ENCODE data around the gene UNC5B. TPM values are rescaled to one million over a fixed set of nuclear protein-coding genes. Genes with fewer than 3 reads are reported as not detected.

Gene UNC5B
- polyA plus RNA-seq, 3 donors from 2014 or later = 0.06 to 0.34 TPM; not detected in 1

GRCh38 chr10:71253981-71254818 is 41.8 kb downstream of the UNC5B start:
- H3K27me3 Mint-ChIP-seq (ENCODE audit: low read depth in 3 of 3) = peaks cover 0 to 3% (median 3%) of the 10 kb centered on the region in 3 donors
- no peaks in the 10 kb centered on the region for H3K4me1 Mint-ChIP-seq
- H3K36me3 Mint-ChIP-seq = no peaks in the 10 kb centered on the region
- H3K27ac Mint-ChIP-seq = no peak overlapping the region
- H3K4me3 Mint-ChIP-seq = no peak overlapping the region
- H3K9me3 Mint-ChIP-seq = no peaks in the 10 kb centered on the region
- no peak for DNase-seq

DNA sequence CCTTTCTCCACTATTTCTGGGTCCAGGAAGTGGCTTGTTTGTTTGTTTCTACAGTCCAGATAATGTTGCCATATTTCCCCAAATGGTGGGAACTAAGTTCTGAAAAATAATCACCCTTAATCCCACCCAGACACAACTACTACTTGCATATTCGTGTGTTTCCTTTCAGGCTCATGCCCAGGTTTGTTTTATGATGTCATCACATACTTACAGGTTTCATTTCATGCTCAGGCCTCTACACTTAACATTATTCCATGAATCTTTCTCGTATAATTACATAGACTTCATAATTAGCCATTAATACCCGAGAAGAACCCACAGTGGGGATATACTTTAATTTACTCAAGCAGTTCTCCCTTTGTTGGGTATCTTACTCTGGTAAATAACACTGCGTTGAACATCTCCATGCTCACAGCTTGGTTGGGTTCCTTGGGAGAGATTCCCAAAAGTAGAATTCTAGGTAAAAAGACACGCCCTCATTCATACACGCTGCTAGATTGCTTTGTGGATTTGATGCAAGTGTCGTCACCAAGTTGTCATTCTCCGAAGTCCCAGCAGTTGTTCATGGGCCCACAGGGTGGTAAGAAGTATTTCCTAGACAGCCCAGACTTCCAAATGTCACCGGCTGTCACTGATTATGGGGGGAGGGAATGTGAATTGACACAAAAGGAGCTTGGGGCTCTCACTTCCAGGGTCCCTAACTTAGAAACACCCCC is 42.6 kb downstream of the UNC5B start:
- Mint-ChIP-seq H3K9me3 (no peaks in the 10 kb centered on the region), H3K36me3 (no peaks in the 10 kb centered on the region), H3K27me3 (ENCODE audit: low read depth in 3 of 3) (peaks cover 0 to 6% (median 3%) of the 10 kb centered on the region in 3 donors), H3K4me1 (no peaks in the 10 kb centered on the region), H3K27ac (no peak overlapping the region), H3K4me3 (no peak overlapping the region)
- no peak for DNase-seq

DNA sequence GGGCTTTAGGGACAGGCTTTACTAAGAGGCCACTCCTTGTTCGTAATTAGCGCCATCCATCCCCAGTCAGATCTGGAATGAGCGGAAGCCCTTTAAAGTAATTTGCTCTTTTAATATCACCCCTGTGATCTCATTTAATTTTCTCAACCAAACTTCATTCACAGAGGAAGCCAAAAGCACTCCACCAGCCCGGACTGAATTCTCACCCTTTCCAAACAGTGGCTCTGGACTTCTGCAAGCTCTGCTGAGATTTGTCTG is 43.1 kb downstream of the UNC5B start:
- no peak overlapping the region for H3K4me3 Mint-ChIP-seq
- H3K9me3 Mint-ChIP-seq = no peaks in the 10 kb centered on the region
- DNase-seq = no peak
- H3K27ac Mint-ChIP-seq = no peak overlapping the region
- no peaks in the 10 kb centered on the region for H3K36me3 Mint-ChIP-seq
- peaks cover 0 to 6% (median 2%) of the 10 kb centered on the region in 3 donors for H3K27me3 Mint-ChIP-seq (ENCODE audit: low read depth in 3 of 3)
- no peaks in the 10 kb centered on the region for H3K4me1 Mint-ChIP-seq

GRCh38 chr10:71255808-71256660 is 43.7 kb downstream of the UNC5B start:
- no peaks in the 10 kb centered on the region for H3K9me3 Mint-ChIP-seq
- no peak for DNase-seq
- H3K4me1 Mint-ChIP-seq = no peaks in the 10 kb centered on the region
- peaks cover 0 to 6% (median 0%) of the 10 kb centered on the region in 3 donors for H3K27me3 Mint-ChIP-seq (ENCODE audit: low read depth in 3 of 3)
- no peaks in the 10 kb centered on the region for H3K36me3 Mint-ChIP-seq
- no peak overlapping the region for H3K27ac Mint-ChIP-seq
- H3K4me3 Mint-ChIP-seq = no peak overlapping the region

GRCh38 chr10:71256661-71257318 is 44.4 kb downstream of the UNC5B start:
- peaks cover 0 to 6% (median 0%) of the 10 kb centered on the region in 3 donors for H3K27me3 Mint-ChIP-seq (ENCODE audit: low read depth in 3 of 3)

GRCh38 chr10:71257319-71257997 is 45.1 kb downstream of the UNC5B start:
- Mint-ChIP-seq H3K27me3 (ENCODE audit: low read depth in 3 of 3) (peaks cover 0 to 6% (median 0%) of the 10 kb centered on the region in 3 donors), H3K36me3 (no peaks in the 10 kb centered on the region), H3K9me3 (no peaks in the 10 kb centered on the region), H3K4me3 (no peak overlapping the region), H3K27ac (no peak overlapping the region), H3K4me1 (no peaks in the 10 kb centered on the region)
- DNase-seq = no peak

More at GRCh38 chr10:71256661-71257318, 44.4 kb downstream of the UNC5B start:
- H3K4me3 Mint-ChIP-seq = no peak overlapping the region
- no peak overlapping the region for H3K27ac Mint-ChIP-seq
- H3K9me3 Mint-ChIP-seq = no peaks in the 10 kb centered on the region
- H3K36me3 Mint-ChIP-seq = no peaks in the 10 kb centered on the region
- H3K4me1 Mint-ChIP-seq = no peaks in the 10 kb centered on the region
- no peak for DNase-seq

- no peaks in the 10 kb centered on the region for H3K4me1 Mint-ChIP-seq
- no peak overlapping the region for H3K27ac Mint-ChIP-seq
- no peak overlapping the region for H3K4me3 Mint-ChIP-seq
- no peak for DNase-seq
- H3K27me3 Mint-ChIP-seq (ENCODE audit: low read depth in 3 of 3) = peaks cover 0 to 3% (median 0%) of the 10 kb centered on the region in 3 donors
- H3K36me3 Mint-ChIP-seq = no peaks in the 10 kb centered on the region
- H3K9me3 Mint-ChIP-seq = no peaks in the 10 kb centered on the region
Measured at GRCh38 chr10:71258046-71258445, 45.7 kb downstream of the UNC5B start.

DNA sequence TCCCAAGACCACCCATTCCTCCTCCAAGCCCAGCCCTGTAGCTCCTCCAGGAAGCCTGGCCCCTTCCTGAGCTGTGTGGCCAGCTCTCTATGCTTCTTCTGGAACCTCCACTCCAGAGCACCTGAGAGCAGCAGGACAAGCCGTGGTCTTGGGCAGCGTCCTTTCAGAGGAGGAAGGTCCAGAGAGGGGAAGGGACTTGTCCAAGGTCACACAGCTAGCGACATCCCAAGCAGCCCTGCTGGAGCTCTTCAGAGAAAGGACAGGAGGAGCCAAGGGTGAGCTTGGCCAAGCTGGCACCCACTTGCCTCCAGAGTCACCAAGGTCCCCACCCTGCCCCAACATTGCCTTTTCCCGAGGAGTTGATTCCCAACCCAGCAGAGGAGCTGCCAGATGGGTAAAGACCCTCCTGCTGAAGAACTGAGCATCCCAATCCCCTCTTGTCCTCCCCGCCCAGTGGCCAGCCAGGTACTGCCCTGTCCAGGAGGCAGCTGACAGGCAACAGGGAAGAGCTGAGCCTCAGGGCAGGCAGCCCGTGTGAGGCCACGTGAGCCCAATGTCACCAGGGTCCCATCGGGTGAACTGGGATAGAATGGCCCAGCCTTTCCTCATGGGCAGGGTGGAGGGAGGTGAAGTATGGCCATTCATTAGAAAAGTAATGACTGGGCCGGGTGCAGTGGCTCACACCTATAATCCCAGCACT is 46.2 kb downstream of the UNC5B start:
- Mint-ChIP-seq H3K27me3 (ENCODE audit: low read depth in 3 of 3) (peaks cover 0 to 3% (median 0%) of the 10 kb centered on the region in 3 donors), H3K4me1 (no peaks in the 10 kb centered on the region), H3K36me3 (no peaks in the 10 kb centered on the region), H3K27ac (no peak overlapping the region), H3K4me3 (no peak overlapping the region), H3K9me3 (no peaks in the 10 kb centered on the region)
- DNase-seq = no peak

- H3K36me3 Mint-ChIP-seq = no peaks in the 10 kb centered on the region
- no peak overlapping the region for H3K4me3 Mint-ChIP-seq
- no peaks in the 10 kb centered on the region for H3K4me1 Mint-ChIP-seq
- H3K27me3 Mint-ChIP-seq (ENCODE audit: low read depth in 3 of 3) = peaks cover 0 to 3% (median 0%) of the 10 kb centered on the region in 3 donors
- DNase-seq = no peak
- no peak overlapping the region for H3K27ac Mint-ChIP-seq
- no peaks in the 10 kb centered on the region for H3K9me3 Mint-ChIP-seq
Measured at GRCh38 chr10:71259282-71259681, 46.9 kb downstream of the UNC5B start.

DNA sequence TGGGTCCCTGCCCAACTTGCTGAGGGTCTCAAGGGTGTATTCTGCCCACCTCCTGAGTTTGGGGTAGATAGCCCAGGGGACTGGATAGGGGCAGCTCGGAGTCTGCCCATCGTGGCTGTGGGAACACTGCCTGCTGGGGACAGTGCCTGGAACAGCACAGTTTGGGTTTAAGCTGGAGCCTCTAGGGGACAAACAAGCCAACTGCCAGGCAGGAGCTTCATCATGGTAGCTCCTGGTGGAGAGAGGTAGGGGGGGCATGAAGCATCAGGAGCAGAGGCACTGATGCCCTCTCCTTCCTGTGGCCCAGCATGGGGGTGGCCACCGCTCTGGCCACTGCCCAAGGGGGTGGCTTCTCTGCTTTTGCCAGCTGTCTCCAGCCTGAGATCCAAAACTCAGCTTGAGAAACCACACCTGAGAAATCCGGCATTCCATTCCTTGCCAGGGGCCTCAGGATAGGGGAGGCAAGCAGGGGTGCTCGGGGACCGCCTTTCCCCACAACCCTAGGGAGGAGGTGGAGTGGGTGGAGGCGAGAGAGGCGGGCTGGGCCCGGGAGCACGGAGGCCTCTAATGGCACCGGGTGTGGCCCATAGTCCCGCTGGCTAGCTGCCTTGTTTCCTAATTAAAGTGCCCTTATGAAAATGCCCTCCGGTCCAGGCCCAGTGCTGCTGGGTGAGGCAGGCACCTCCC is 47.6 kb downstream of the UNC5B start:
- H3K27me3 Mint-ChIP-seq (ENCODE audit: low read depth in 3 of 3) = peaks cover 0 to 3% (median 0%) of the 10 kb centered on the region in 3 donors
- H3K4me3 Mint-ChIP-seq = no peak overlapping the region
- no peak overlapping the region for H3K27ac Mint-ChIP-seq
- H3K9me3 Mint-ChIP-seq = no peaks in the 10 kb centered on the region
- H3K4me1 Mint-ChIP-seq = no peaks in the 10 kb centered on the region
- no peak for DNase-seq
- H3K36me3 Mint-ChIP-seq = no peaks in the 10 kb centered on the region

GRCh38 chr10:71260622-71261325 is 48.4 kb downstream of the UNC5B start:
- Mint-ChIP-seq H3K9me3 (no peaks in the 10 kb centered on the region), H3K27me3 (ENCODE audit: low read depth in 3 of 3) (peaks cover 0 to 3% (median 0%) of the 10 kb centered on the region in 3 donors), H3K4me3 (no peak overlapping the region), H3K4me1 (no peaks in the 10 kb centered on the region), H3K27ac (no peak overlapping the region), H3K36me3 (no peaks in the 10 kb centered on the region)
- no peak for DNase-seq

- H3K4me1 Mint-ChIP-seq = no peaks in the 10 kb centered on the region
- DNase-seq = no peak
- peaks cover 0 to 3% (median 0%) of the 10 kb centered on the region in 3 donors for H3K27me3 Mint-ChIP-seq (ENCODE audit: low read depth in 3 of 3)
- no peak overlapping the region for H3K27ac Mint-ChIP-seq
- H3K36me3 Mint-ChIP-seq = no peaks in the 10 kb centered on the region
- H3K9me3 Mint-ChIP-seq = no peaks in the 10 kb centered on the region
- no peak overlapping the region for H3K4me3 Mint-ChIP-seq
Measured at GRCh38 chr10:71262027-71262426, 49.7 kb downstream of the UNC5B start.
